ENCODE results near the gene GLI2.

Gene GLI2

GRCh38 chr2:120770641-120771040 lies 35.0 kb downstream of the GLI2 start:
- DNase-seq (ENCODE audit: low read depth in 2 of 2): no peak

GRCh38 chr2:120771111-120771780 lies 35.6 kb downstream of the GLI2 start:
- no peak for DNase-seq (ENCODE audit: low read depth in 2 of 2)

GRCh38 chr2:120771781-120772208 lies 36.1 kb downstream of the GLI2 start:
- DNase-seq (ENCODE audit: low read depth in 2 of 2): no peak

GRCh38 chr2:120772261-120772660 lies 36.6 kb downstream of the GLI2 start:
- no peak for DNase-seq (ENCODE audit: low read depth in 2 of 2)

GRCh38 chr2:120773186-120773800 lies 37.6 kb downstream of the GLI2 start:
- DNase-seq (ENCODE audit: low read depth in 2 of 2): no peak

GRCh38 chr2:120774557-120775160 lies 39.0 kb downstream of the GLI2 start:
- DNase-seq (ENCODE audit: low read depth in 2 of 2): no peak

GRCh38 chr2:120775194-120775593 lies 39.5 kb downstream of the GLI2 start:
- DNase-seq (ENCODE audit: low read depth in 2 of 2): no peak

GRCh38 chr2:120775801-120776589 lies 40.3 kb downstream of the GLI2 start:
- no peak for DNase-seq (ENCODE audit: low read depth in 2 of 2)

- no peak for DNase-seq (ENCODE audit: low read depth in 2 of 2)
These were observed 41.0 kb downstream of the GLI2 start for GRCh38 chr2:120776649-120777048.

GRCh38 chr2:120777170-120777751 lies 41.6 kb downstream of the GLI2 start:
- no peak for DNase-seq (ENCODE audit: low read depth in 2 of 2)

- no peak for DNase-seq (ENCODE audit: low read depth in 2 of 2)
These were observed 42.1 kb downstream of the GLI2 start for GRCh38 chr2:120777787-120778186.

GRCh38 chr2:120778244-120778643 lies 42.6 kb downstream of the GLI2 start:
- no peak for DNase-seq (ENCODE audit: low read depth in 2 of 2)

- no peak for DNase-seq (ENCODE audit: low read depth in 2 of 2)
These were observed 44.2 kb downstream of the GLI2 start for GRCh38 chr2:120779781-120780283.

- no peak for DNase-seq (ENCODE audit: low read depth in 2 of 2)
These were observed 44.7 kb downstream of the GLI2 start for GRCh38 chr2:120780402-120780801.

- no peak for DNase-seq (ENCODE audit: low read depth in 2 of 2)
These were observed 47.7 kb downstream of the GLI2 start for GRCh38 chr2:120783371-120783791.

- DNase-seq (ENCODE audit: low read depth in 2 of 2): no peak
These were observed 48.3 kb downstream of the GLI2 start for GRCh38 chr2:120783969-120784372.
